Osteoblast (primary cell): ENCODE measurements around the gene HDAC4. TPM values are rescaled to one million over a fixed set of nuclear protein-coding genes. Genes with fewer than 3 reads are reported as not detected.

Experiments
- DNase-seq: peaks from one replicate; pipeline ENCODE4 v3.0.0; 2011; ENCODE audit warnings: low spot score, mixed read lengths; ENCODE audit not compliant: insufficient read length; ENCODE audit errors: missing footprints
- H2AFZ ChIP-seq: 2 replicates; pipeline ENCODE4 v1.6.0; 2011; ENCODE audit warnings: mild to moderate bottlenecking, low read length
- H3K27ac ChIP-seq: 2 replicates; pipeline ENCODE4 v1.5.1; 2011; ENCODE audit warnings: mild to moderate bottlenecking, low read depth, low read length, moderate library complexity
- H3K27me3 ChIP-seq: 2 replicates; pipeline ENCODE4 v1.6.0; 2012; ENCODE audit warnings: mild to moderate bottlenecking, control low read depth, inconsistent platforms, low read length, moderate library complexity; ENCODE audit not compliant: insufficient read depth
- H3K36me3 ChIP-seq: 2 replicates; pipeline ENCODE4 v1.5.1; 2011; ENCODE audit warnings: mild to moderate bottlenecking, low read length, control low read depth, moderate library complexity; ENCODE audit not compliant: insufficient read depth
- H3K4me1 ChIP-seq: 2 replicates; pipeline ENCODE4 v1.5.1; 2011; ENCODE audit warnings: mild to moderate bottlenecking, low read length, control low read depth, moderate library complexity; ENCODE audit not compliant: insufficient read depth
- H3K4me2 ChIP-seq: 2 replicates; pipeline ENCODE4 v1.6.0; 2011; ENCODE audit warnings: mild to moderate bottlenecking, low read length; ENCODE audit not compliant: insufficient read depth
- H3K4me3 ChIP-seq: fragments of 200-600 bp; sonication (generic); 3 replicates; pipeline ENCODE4 v1.5.1; 2012; ENCODE audit warnings: mild to moderate bottlenecking, low read length, inconsistent platforms; ENCODE audit not compliant: insufficient read depth
- H3K79me2 ChIP-seq: 2 replicates; pipeline ENCODE4 v1.6.0; 2012; ENCODE audit warnings: mild to moderate bottlenecking, low read length, control low read depth, inconsistent platforms; ENCODE audit not compliant: insufficient read depth
- H3K9me3 ChIP-seq: 2 replicates; pipeline ENCODE4 v1.5.1; 2011; ENCODE audit warnings: low read depth, low read length, control low read depth
- H4K20me1 ChIP-seq: 2 replicates; pipeline ENCODE4 v1.6.0; 2012; ENCODE audit warnings: mild to moderate bottlenecking, low read length, control low read depth; ENCODE audit not compliant: insufficient read depth
- CTCF ChIP-seq: IDR thresholded peaks from 2 replicates; pipeline ENCODE4 v1.5.1; 2011; ENCODE audit warnings: mild to moderate bottlenecking, low read depth, low read length, moderate library complexity; ENCODE audit errors: extremely low read depth
- total RNA-seq: library from RNA; depleted of rRNA; stranded (reverse); fragments of >200 nt; gene quantifications from 2 replicates; pipeline ENCODE4 v1.2.3, GENCODE V29; 2012

Gene HDAC4
- total RNA-seq, 1 donor = 30.8 TPM

- H3K79me2 ChIP-seq = peaks cover 4% of the 10 kb centered on the region
- no peak overlapping the region for H3K27ac ChIP-seq
- H4K20me1 ChIP-seq = peaks cover 21% of the 10 kb centered on the region
- H3K4me1 ChIP-seq = no peaks in the 10 kb centered on the region
- H3K4me3 ChIP-seq = no peak overlapping the region
- no peaks in the 10 kb centered on the region for H3K27me3 ChIP-seq
- no peaks in the 10 kb centered on the region for H3K9me3 ChIP-seq
- H2AFZ ChIP-seq = no peak overlapping the region
- H3K4me2 ChIP-seq = no peak overlapping the region
- TF ChIP-seq CTCF = no peak
- no peaks in the 10 kb centered on the region for H3K36me3 ChIP-seq
- DNase-seq = no peak
These were observed 60.9 kb downstream of the HDAC4 start for GRCh38 chr2:239339726-239340601.

GRCh38 chr2:239339241-239339640 is 61.6 kb downstream of the HDAC4 start:
- Histone ChIP-seq H3K36me3 (no peaks in the 10 kb centered on the region), H3K79me2 (peaks cover 4% of the 10 kb centered on the region), H3K27ac (no peak overlapping the region), H3K27me3 (no peaks in the 10 kb centered on the region), H3K4me2 (no peak overlapping the region), H3K9me3 (no peaks in the 10 kb centered on the region), H4K20me1 (peaks cover 21% of the 10 kb centered on the region), H3K4me1 (no peaks in the 10 kb centered on the region), H3K4me3 (no peak overlapping the region), H2AFZ (no peak overlapping the region)
- no peak for DNase-seq
- TF ChIP-seq CTCF = no peak

- Histone ChIP-seq H3K9me3 (no peaks in the 10 kb centered on the region), H3K4me2 (no peak overlapping the region)
These were observed 62.8 kb downstream of the HDAC4 start for GRCh38 chr2:239337877-239338484.

More at GRCh38 chr2:239337877-239338484, 62.8 kb downstream of the HDAC4 start:
- TF ChIP-seq CTCF = no peak
- no peak overlapping the region for H3K27ac ChIP-seq
- no peaks in the 10 kb centered on the region for H3K4me1 ChIP-seq
- H4K20me1 ChIP-seq = peaks cover 21% of the 10 kb centered on the region
- no peaks in the 10 kb centered on the region for H3K36me3 ChIP-seq
- DNase-seq = no peak
- no peaks in the 10 kb centered on the region for H3K27me3 ChIP-seq
- no peak overlapping the region for H3K4me3 ChIP-seq
- H3K79me2 ChIP-seq = peaks cover 4% of the 10 kb centered on the region
- no peak overlapping the region for H2AFZ ChIP-seq
